ENCODE results near the gene PADI2. TPM values are rescaled to one million over a fixed set of nuclear protein-coding genes. Genes with fewer than 3 reads are reported as not detected.

The PADI2 gene
- total RNA-seq, 4 donors from 2014 or later, result 2.2 to 26.7 (median 15.3) TPM

GRCh38 chr1:17055801-17056200 is 63.5 kb downstream of the PADI2 start:
- intact Hi-C loops (cut with DNase I; ENCODE audit: low total_unique reads), result no loop called here
- no peak overlapping the region for H3K4me3 ChIP-seq (ENCODE audit: low read depth, poor library complexity, severe bottlenecking)
- TF ChIP-seq, protein P1, sequence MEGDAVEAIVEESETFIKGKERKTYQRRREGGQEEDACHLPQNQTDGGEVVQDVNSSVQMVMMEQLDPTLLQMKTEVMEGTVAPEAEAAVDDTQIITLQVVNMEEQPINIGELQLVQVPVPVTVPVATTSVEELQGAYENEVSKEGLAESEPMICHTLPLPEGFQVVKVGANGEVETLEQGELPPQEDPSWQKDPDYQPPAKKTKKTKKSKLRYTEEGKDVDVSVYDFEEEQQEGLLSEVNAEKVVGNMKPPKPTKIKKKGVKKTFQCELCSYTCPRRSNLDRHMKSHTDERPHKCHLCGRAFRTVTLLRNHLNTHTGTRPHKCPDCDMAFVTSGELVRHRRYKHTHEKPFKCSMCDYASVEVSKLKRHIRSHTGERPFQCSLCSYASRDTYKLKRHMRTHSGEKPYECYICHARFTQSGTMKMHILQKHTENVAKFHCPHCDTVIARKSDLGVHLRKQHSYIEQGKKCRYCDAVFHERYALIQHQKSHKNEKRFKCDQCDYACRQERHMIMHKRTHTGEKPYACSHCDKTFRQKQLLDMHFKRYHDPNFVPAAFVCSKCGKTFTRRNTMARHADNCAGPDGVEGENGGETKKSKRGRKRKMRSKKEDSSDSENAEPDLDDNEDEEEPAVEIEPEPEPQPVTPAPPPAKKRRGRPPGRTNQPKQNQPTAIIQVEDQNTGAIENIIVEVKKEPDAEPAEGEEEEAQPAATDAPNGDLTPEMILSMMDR (IDR thresholded peaks at IDR 0.05), result no peak
- no peak for TF ChIP-seq POLR2A (IDR thresholded peaks at IDR 0.05)
- 91 to 94% methylated on average over 7 of the region's 7 CpGs for WGBS, 2 donors
- no peak for DNase-seq (ENCODE audit: low spot score in 2 of 2)

DNA sequence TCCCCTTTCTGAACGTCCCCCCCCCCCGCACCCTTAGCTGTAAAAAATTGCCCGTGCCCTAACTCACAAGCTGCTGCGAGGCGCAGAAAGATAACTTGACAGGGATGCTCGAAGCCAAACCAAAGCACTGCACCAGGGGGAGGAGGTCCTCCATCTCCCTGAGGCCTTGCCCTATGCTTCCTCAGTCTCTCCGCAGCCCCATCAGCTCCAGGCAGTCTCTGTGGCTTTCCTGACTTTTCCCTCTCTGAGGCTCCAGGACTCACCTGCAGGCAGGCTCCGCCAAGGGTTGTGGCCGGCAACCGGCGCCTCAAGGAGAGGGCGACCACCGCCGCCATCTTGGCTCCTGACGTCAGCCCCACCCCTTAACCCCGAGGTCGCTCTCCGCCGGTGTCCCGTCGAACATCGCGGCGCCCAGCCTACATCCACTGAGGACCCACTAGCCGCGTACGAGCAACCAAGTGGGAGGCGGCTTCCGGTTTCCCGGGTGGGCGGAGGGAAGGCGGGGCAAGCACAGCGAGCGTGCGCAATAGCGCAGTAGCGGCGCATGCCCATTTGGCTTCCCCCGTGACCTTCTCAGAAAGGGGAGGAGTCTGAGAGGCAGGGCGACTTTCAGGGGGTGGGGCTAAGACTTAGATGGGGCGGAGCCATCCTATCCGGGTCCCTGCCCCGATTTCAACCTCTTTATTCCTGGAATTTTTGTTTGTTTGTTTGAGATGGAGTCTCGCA is 65.4 kb downstream of the PADI2 start, which contains the start of gene SDHB:
Gene SDHB, minus strand, starts transcription at position 348 of the 726 bp plus-strand sequence. Its CDS starts 13 bp downstream, at position 335.
- intact Hi-C loops (cut with DNase I; ENCODE audit: low total_unique reads), result no loop called here
- peak; percentile 97 to 100 for DNase-seq (ENCODE audit: low spot score in 2 of 2)
- 0 to 2% methylated on average over 36 to 44 of the region's 44 CpGs for WGBS, 2 donors
- TF ChIP-seq, protein P1 (IDR thresholded peaks at IDR 0.05), result no peak
- TF ChIP-seq POLR2A (IDR thresholded peaks at IDR 0.05), result peak in 1 of 2 donors; percentile 43
- peak within 1 kb of the TSS; percentile 89 for H3K4me3 ChIP-seq (ENCODE audit: low read depth, poor library complexity, severe bottlenecking)

DNA sequence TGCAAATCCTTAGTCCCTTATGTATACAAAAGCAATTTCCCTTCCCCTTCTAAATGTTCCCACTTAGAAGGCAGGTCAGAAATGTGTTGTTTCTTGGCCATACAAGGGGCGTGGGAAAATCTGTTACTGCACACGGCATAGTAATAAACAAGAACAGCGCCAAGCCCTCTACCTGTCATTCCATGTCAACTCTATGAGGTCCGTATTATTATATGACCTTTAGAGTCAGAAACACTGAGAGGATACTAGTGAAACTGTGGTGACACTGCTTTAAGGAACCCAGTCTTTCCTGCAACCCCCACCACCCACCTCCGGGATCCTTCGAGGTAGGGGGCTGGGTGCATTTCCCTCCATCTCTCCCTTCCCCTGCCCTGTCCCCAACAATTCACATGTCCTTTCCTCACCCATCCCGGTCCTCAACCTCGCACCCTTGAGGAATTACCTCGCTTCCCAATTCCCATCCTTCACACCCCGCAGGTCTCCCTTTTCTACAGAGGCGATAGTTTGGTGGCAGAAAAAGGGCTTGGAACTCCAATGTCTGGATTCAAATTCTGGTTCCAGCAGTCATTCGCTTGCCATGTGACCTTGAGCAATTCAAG is 66.1 kb downstream of the PADI2 start:
- intact Hi-C loops (cut with DNase I; ENCODE audit: low total_unique reads), result no loop called here
- WGBS, 2 donors, result 5 to 7% methylated on average over 12 of the region's 12 CpGs
- TF ChIP-seq, protein P1 (IDR thresholded peaks at IDR 0.05), result no peak
- no peak for TF ChIP-seq POLR2A (IDR thresholded peaks at IDR 0.05)
- H3K4me3 ChIP-seq (ENCODE audit: low read depth, poor library complexity, severe bottlenecking), result peak overlapping the region; percentile 89
- no peak for DNase-seq (ENCODE audit: low spot score in 2 of 2)

DNA sequence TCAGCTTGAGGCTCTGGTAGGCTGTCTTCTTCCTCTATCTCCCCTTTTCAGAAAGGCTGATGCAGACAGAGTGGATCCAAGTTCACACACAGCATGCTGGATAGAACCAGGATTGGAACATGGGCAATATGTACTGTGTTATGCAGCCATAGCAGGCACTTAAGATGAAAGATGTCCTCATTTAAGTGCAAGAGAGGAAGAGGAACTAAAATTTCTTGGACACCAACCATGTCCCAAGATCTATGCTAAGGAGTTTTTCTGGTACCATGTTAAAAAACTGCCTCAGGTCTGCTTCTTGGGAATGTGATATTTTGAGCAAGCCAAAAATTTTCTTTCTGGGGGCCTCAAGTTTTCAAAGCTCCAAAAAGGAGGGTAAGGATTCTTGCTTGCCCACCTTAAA is 66.6 kb downstream of the PADI2 start:
- intact Hi-C loops (cut with DNase I; ENCODE audit: low total_unique reads), result no loop called here
- TF ChIP-seq, protein P1 (IDR thresholded peaks at IDR 0.05), result no peak
- TF ChIP-seq POLR2A (IDR thresholded peaks at IDR 0.05), result no peak
- no peak overlapping the region for H3K4me3 ChIP-seq (ENCODE audit: low read depth, poor library complexity, severe bottlenecking)
- no peak for DNase-seq (ENCODE audit: low spot score in 2 of 2)

DNA sequence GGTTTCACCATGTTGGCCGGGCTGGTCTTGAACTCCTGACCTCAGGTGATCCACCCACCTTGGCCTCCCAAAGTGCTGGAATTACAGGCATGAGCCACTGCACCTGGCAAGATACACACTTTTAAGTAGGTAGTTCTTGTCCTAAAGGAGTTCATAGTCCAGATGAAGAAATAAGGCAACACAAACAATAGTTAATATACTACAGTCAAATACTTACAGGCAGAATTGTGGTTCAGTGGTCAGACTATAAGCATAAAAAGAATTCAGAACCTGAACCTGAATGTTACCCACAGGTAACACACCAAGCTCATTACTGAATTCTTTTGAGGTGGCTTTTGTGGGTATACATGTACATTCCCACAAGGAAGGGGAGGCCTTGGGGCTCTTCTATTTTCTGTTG is 67.2 kb downstream of the PADI2 start:
- intact Hi-C loops (cut with DNase I; ENCODE audit: low total_unique reads), result no loop called here
- 67 to 74% methylated on average over 1 of the region's 1 CpG for WGBS, 2 donors
- no peak overlapping the region for H3K4me3 ChIP-seq (ENCODE audit: low read depth, poor library complexity, severe bottlenecking)
- no peak for DNase-seq (ENCODE audit: low spot score in 2 of 2)
- TF ChIP-seq POLR2A (IDR thresholded peaks at IDR 0.05), result no peak
- TF ChIP-seq, protein P1 (IDR thresholded peaks at IDR 0.05), result no peak
